AG08395 (cell line): ENCODE results near the gene HRH3.

ENCODE experiments used
- DNase-seq: peaks from one replicate; pipeline ENCODE4 v3.0.0; 2012; ENCODE audit warnings: mixed read lengths, low spot score

HRH3 gene

DNA sequence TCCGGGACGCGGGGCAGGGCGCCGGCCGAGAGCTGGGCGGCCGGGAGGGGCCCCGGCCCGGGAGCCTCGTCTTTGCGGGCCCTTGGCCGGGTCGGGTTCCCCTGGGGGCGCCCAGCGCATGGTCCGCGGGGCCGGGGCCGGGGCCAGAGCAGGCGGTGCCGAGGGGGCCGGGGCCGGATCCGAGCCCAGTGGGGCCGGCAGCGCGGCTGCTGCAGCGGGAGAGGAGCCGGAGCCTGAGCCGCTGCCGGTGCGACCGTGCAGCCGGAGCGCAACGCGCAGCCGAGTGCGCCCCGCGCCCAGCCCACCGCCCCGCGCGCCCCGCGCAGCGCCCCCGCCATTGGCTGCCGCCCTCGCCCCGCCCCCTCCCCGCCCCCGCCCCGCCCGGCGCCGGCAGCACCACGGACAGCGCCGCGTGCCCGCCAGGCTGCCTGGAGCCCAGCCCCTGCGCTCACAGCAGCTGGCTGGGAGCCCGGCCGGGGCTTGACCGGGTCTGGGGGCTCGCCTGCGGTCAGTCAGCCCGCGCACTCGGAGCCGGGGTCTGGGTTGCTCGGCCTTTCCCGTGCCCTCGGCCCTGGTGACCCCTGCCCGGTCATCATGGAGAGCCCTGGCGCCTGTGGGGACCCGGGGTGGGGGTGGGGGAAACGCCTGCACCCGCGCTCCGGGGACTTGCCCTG lies at the start of gene HRH3:
TSS of gene HRH3 (minus strand) at position 287 of the 674 bp plus-strand sequence. CDS start 308 bp downstream, outside the sequence.
- peak; percentile 69 for DNase-seq

DNA sequence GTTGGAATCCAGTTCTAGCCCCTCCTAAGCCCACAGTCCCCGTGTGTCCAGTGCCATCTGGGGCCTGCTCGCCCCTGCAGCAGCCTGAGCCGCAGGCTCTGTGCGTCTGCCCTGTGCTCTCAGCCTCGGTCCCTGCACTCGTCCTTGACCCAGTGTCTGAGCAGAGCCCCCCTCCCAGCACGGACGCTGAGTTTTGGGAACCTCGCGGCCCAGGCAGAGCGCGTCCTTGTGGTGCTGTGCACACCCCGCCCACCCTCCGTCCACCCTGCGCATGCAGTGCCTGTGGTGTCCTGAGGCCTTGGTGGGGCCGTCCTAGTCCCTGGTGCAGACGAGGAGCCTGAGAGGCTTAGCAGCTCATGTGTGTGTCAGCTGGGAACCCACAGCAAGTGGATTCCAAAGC lies 49.8 kb upstream of the HRH3 start:
- DNase-seq: no peak

DNA sequence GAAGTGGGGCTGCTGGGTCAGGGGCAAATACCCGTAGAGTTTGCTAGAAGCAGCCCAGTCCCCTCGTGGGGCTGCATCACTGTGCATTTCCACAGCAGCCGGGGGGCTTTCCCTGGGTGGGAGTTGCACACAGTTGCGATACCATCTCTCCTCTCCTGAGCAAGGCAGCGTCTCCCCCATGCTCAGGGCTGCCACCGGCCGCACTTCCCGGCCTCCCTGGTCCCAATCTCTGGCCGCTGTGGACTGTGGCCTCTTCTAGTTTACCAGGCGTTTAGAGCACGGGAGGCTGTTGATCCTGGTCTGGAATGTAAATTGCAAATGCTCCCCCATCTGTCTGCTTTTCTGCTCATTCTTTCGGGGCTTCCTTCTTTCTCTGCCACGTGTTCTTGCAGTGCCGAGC lies 49.3 kb upstream of the HRH3 start:
- DNase-seq: no peak

DNA sequence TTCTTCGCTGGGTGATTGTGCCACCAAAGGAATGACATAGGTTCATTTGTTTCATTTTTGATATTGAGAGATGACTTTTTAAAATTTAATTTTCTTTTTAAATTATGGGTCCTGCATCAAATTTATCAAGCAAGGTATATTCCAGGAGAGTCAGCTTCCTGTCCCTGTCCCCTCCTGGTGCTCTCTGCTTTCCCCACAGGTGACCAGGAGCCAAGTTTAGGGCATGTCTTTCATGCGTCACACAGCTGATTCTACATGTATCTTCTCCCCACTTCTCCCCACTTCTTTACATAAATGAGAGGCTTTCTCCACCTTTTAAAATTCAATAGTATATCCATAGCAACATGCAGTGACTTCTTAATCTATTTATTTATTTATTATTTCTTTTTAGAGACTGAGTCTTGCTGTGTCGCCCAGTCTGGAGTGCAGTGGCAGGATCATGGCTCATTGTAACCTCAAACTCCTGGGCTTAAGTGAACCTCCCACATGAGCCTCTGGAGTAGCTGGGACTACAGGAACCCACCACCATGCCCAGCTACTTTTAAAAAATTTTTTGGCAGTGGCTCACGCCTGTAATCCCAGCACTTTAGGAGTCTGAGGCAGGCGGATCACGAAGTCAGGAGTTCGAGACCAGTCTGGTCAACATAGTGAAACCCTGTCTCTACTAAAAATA lies 48.3 kb upstream of the HRH3 start:
- no peak for DNase-seq

DNA sequence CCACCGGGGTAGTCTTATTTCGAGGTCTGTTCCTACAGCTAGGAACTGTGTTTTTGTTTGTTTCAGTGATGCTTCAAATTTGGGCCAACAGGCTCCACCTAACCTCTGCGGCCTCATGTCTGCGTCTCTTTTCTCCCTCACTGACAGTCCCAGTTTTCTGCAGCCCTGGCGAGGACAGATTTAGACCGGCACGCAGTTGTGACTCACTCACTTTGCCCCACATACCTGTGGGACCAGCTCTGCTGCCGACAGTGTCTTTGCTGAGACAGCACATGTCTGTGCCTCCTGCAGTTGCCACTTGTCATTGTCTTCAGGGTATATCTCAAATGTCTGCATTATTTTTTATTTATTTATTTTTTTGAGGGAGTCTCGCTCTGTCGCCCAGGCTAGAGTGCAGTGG lies 47.5 kb upstream of the HRH3 start:
- DNase-seq: no peak

DNA sequence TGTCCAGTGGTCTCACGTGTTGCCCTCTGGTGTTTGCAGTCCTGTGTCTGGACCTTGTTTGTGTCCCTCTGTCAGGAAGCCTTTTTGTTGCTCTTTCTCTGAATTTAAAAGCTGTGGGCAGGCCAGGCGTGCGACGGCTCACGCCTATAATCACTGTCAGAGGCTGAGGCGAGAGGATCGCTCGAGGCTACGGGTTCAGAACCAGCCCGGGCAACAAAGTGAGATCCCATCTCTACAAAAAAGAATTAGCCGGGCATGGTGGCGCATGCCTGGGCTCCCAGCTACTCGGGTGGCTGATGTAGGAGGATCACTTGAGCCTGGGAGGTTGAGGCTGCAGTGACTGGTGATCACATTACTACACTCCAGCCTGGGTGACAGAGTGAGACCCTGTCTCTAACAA lies 46.8 kb upstream of the HRH3 start:
- DNase-seq: no peak

DNA sequence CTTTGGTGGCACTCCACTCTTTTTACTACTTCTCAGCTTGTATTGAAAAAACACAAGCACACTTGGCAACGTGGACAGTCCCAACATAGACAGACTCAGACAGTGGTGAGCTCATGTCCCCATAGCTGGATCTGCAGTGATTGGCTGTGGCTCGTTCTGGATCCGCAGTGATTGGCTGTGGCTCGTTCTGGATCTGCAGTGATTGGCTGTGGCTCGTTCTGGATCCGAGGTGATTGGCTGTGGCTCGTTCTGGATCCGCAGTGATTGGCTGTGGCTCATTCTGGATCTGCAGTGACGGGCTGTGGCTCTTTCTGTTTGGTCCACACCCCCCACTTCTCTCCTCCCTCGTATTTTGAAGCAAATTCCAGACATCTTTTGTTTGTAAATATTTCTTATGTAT lies 46.3 kb upstream of the HRH3 start:
- DNase-seq: no peak

DNA sequence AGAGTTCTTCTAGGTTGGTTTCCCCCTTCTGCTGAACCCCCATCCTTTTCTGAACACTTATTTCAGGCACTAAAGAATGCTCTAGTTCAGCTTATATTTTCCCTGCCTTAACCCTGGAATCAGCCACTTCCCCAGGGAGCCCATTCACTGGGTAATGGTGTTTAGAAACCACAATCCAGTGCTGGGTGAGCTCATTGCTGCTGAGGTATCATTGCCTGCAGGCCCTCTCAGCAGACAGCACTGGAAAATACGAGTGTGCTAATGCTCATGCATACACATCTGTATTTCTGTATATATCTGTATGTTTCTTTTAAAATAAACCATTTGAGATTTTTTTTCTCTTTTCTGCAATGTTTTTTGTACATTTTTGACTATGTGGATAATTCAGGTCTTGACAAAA lies 45.3 kb upstream of the HRH3 start:
- DNase-seq: no peak

DNA sequence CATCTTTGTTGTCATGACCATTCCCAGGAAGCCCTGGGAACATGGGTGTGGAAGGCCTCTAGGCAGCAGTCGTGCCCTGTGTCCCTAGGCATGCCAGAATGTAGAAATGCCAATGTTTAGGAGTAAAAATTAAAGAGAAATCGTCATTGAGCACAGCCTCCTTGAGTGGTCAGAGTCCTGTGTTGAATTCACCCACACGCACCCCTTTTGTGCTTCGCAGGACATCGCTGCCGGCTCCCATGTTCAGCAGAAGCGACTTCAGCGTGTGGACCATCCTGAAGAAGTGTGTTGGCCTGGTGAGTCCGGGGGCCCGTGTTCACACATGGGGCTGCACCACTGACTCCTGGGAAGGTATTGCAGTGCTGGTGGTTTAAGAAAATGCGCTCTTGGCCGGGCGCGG lies 43.3 kb upstream of the HRH3 start:
- DNase-seq: no peak

DNA sequence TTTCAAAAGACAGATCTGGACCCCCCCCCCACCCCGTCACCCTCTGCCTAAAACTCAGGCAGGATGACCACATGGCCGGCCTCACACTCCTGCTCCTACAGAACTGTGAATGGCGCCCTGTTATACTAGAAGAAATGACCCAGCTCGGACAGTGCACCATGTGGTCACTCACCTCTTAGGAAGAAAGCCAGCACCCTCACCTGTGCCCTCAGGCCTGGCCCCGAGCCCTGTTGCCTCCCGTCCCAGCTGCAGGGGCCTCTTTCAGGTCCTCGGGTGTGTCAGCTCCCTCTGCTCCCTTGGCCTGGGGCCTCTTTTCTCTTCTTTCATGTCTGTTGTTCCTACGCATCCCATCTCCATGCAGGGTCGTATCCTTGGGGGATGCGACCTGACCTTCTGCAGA lies 42.0 kb upstream of the HRH3 start:
- DNase-seq: no peak

DNA sequence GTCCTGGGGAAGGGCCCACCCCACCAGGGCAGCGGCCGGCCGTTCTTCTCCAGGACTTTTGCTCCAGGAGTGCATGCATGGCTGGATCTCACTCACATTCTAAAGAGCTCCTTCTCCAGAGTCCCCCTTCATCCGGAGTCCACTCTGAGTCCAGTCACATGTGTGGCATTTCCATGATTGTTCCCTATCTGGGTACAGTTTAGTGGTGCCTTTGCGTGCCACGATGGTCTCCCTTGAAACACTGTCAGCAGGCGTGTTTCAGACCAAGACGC lies 39.2 kb upstream of the HRH3 start:
- DNase-seq: no peak

DNA sequence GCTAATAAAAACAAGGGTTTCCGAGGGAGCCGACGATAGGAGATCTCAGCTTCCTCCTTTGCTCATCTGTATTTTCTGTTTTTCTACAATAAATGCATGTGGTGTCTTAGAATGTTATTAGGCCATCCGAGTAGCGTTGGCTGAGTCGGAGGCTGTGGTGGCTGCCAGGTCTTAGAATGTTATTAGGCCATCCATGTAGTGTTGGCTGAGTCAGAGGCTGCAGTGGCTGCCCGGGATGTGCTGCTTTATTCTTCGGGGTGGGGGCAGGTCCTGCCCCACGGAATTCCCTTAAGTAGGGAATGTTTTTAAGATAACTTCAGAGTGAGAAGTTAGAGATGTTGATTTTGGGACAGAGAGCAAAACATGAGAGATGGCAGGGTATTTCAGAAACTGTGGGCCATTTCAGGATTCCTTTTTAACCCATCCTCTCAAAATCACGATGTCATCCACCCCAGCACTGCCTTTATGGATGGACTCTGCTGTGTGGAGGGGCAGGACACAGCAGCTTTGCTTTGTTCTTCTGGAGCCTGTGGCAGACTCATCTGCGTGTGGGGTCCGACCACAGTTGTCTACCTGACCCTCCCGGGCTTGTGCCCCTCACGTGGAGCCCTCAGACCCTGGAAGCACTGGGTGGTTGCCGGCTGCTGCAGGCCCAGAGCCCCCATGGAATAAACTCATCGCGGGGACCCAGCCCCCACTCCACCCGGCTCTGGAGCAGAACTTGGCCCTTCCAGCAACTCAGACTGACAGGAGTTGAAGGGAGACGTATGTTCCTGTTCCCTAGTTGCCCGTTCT lies 38.6 kb upstream of the HRH3 start:
- DNase-seq: peak; percentile 87

DNA sequence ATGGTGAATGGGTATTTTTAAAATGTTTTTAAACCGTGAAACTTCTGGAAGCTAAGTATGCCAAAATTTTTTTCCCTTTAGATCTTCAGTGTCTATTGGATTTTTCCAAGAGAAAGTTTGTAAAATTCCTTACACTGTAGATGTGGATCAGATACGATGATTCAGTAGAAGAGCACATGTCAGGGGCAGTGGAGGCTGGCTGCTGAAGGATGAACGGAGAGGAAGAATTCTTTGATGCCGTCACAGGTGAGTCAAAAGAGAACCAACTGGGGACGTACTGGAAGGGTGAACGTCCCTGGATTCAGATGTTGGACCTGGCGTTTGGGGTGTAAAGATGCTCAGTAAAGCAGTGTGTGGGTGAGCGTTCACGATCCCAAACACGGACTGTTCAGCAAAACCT lies 35.9 kb upstream of the HRH3 start:
- DNase-seq: no peak

DNA sequence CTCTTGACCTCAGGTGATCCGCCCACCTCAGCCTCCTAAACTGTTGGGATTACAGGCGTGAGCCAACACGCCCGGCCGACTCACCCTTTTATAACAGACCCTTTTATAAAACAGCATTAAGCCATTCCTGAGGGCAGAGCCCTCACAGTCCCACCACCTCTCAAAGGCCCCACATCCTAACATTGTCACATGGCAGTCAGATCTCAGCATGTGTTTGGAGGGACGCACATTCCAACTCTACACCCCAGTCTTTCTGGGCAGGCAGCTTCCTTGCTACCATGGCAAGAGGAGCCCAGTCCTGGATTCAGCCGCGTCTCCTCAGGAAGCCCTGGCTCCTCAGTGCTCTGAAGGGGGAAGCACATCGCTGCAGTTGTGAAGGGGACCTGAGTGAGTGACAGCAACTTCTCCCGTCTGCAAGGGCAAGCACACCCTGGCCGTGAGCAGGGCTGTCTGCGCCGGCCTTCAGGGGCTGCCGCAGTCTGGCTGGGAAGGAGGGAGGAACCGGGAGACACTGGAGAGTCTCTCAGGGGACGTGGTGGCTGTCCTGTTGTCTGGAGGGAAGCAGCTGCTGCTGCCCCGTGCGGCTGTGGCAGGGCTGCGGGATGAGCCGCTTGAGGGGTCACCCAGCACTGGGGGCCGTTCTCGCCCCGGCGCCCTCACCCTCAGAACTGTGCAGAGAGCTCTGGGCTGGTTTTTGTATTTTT lies 34.1 kb upstream of the HRH3 start:
- no peak for DNase-seq

DNA sequence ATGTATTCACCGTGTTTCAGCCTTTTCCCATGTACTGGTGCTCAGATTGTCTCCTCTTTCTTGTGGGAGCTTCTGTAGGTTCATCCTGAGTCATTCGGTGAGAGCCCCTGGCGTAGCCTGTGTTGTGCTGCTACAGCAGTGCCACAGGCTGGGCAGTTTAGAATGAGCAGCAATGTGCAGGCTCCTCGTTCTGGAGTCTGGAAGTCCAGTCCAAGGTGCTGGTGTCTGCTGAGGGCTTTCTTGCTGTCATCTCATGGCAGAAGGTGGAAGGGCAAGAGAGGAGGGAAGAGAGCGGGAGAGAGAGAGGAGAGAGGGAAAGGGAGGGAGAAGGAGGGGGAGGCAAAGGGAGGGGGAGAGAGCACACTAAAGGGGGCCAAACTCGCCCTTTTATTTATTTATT lies 33.3 kb upstream of the HRH3 start:
- no peak for DNase-seq

DNA sequence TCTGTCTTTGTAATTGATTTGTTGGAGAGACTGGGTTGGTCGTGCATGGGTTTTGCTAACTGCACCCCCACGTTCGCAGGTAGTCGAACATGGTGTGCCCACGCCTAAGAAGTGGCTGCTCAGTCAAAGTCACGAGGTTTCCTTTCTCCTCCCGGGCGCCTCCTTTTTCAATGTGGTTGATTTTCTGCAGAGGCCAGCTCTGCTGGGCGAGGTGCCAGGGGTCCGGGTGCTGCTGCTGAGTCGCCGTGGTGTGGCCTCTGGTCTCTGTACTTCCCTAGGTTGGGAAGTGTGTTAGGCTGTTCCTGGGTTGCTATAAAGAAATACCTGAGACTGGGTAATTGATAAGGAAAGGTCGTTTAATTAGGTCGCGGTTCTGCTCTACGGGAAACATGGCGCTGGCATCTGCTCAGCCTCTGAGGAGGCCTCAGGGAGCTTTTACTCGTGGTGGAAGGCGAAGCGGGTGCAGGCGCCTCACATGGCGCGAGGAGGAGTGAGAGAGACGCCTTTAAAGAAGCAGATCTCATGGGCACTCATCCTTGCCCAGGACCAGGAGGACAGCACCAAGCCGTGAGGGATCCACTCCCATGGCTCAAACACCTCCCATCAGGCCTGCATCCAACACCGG lies 32.4 kb upstream of the HRH3 start:
- DNase-seq: peak; percentile 30

DNA sequence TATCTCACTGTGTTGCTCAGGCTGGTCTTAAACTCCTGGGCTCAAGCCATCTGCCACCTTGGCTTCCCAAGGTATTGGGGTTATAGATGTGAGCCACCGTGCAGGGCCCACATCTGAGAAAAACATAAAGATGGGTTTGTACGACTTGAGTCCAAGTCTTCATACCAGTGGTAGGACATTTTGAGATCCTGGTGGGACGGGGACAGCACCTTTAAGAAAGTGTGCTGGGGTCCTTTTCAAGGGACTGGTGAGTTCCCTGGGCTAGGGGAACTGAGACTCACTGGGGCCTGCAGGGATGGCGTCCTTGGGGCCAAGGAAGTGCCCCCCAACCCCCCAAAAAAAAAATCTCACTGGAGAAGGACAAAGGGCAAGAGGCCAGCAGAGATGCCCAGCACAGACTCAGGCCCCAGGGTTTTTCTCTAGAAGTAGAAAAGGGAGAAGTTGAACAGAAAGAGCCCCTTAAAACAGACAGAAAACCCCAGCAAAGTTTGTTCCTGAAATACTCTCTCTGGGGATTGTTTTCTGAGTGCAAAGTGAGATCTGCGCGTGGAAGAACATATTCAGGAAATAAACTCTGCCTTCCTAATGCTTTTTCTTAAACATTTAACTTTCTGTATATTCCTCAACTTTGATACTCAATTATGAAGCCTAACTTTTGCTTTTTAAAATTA lies 28.9 kb upstream of the HRH3 start:
- DNase-seq: no peak

DNA sequence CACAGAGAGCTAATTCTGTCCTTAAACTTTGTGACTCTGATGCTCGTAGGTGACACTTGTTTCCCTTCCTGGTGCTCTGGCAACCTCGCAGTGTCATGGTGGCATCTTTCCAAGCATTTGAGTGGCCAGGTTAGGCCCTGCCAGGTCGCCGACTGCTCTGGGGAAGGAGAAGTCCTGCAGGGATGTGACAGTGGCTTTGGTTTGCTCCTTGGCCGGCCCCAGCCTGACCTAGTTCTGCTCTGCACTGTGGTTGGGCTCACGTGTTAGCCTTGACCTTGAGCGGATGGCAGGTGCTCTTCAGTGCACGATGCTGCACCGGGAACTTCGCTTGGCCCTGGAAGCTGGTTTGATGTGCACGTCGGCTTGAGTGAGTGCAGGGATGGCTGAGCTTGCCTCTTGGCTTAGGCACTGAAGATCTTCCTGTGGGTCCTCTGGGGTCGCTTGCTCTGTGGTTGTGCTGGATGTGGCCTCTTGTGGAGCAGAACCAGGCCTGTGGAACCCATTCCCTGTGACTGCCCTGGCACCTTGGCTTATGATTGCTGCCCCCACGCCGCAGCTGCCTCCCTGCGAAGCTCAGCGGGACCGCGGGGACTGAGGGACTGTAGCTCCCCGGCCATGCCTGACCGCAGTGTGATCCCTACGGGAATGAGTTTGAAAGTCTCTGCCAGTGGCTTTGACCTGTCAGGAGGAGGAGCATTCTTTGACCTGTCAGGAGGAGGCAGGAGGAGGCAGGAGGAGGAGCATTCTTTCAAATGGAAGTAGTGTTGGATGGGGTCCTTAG lies 27.0 kb upstream of the HRH3 start:
- DNase-seq: no peak

DNA sequence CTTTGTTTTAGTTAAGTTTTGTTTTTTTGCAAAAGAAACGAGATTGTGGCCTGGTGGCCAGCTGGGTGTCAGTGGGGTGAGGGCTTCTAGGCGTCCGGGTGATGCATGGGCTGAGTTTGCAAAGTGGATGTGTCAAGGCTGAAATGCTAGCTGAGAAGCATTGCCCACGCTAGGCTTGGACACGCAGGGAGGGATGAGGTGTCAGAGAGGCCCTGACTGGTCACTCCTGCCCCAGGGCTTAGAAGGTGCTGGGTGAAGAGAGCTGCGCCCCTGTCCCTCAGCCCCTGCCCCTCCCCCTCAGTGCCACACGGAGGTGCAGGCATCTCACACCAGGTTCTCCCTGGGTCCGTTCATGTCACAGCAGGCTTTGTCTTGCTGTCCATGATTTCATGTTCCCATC lies 26.4 kb upstream of the HRH3 start:
- DNase-seq: no peak

DNA sequence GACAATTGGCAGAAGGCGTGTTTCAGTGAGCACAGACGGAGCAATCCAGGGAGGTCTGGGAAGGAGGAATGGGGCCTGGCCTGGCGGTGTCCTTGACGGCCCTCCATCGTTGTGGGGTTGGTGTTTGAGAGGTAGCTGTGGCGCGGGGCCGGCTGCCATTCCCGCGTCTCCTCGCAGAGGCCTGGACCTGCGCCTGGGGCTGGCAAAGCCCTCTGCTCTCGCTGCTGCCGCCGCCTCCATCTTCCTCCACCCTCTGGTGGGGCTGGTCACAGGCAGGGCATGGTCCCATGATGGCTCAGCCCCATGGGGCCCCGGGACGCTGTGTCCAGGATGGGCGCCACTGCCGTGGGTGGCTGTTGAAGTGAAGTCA lies 25.8 kb upstream of the HRH3 start:
- no peak for DNase-seq

DNA sequence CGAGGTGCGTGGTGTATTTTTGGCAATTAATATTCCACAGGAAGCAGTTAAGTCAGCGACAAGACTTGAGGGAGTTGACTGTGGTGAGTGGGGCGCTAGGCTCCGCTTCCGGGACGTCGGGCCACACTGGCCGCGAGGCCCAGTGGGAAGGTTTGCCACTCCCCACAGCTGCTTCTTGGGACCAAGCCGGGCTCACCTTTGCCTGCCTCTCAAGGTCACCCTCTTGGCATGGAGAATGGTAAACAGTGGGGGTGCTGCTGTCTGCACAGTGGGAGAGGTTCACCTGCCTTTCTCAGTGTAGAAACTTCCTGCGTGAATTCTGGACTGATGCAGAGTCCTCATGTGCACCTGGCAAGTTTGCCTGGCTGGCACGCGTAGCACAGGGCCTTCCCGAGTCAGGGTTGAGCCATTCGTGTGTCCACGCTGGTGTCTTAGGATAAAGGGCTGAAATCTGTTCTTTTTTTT lies 24.6 kb upstream of the HRH3 start:
- no peak for DNase-seq
